Skeletal muscle satellite cell (primary cell): ENCODE measurements around the gene COQ4.

Experiments used
- H3K27me3 ChIP-seq: 2 replicates; pipeline ENCODE4 v1.7.0; 2013; ENCODE audit warnings: low read length; ENCODE audit not compliant: control insufficient read depth, insufficient read depth
- H3K36me3 ChIP-seq: 2 replicates; pipeline ENCODE4 v1.7.0; 2013; ENCODE audit warnings: mild to moderate bottlenecking, control low read depth, low read length; ENCODE audit not compliant: insufficient read depth
- H3K4me1 ChIP-seq: 2 replicates; pipeline ENCODE4 v1.7.0; 2013; ENCODE audit warnings: low read length; ENCODE audit not compliant: control insufficient read depth, insufficient read depth
- H3K4me2 ChIP-seq: 2 replicates; pipeline ENCODE4 v1.7.0; 2013; ENCODE audit warnings: mild to moderate bottlenecking, low read length
- H3K4me3 ChIP-seq: 2 replicates; pipeline ENCODE4 v1.7.0; 2013; ENCODE audit warnings: low read length
- H3K9ac ChIP-seq: 2 replicates; pipeline ENCODE4 v1.7.0; 2013; ENCODE audit warnings: mild to moderate bottlenecking, low read depth, low read length, moderate library complexity
- H3K9me3 ChIP-seq: replicated peaks from 2 replicates; pipeline ENCODE4 v1.7.0; 2013; ENCODE audit warnings: mild to moderate bottlenecking, control low read depth, low read length

COQ4 gene

DNA sequence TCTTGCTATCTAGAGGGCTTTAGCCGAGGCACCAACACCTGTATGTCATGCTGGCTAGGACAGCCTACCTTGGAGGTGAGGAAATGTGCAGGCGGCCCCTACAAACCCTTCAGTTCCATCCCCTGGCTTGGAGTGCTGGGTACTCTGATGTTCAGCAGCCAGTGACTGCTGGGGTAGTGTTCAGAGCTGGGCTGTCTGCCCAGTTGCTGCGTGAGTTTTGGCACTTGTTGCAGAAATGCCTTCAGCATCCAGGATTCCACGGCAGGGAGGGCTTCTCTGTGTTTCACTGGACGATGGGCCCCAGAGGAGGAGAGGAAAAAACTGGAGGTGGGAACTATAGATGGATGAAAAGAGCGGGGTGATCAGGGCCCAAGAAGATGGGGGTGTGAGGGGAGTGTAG lies 36.2 kb upstream of the COQ4 start:
- peaks cover 18% of the 10 kb centered on the region for H3K36me3 ChIP-seq
- no peak overlapping the region for H3K4me3 ChIP-seq
- H3K27me3 ChIP-seq: no peaks in the 10 kb centered on the region
- no peak overlapping the region for H3K9ac ChIP-seq
- H3K4me2 ChIP-seq: no peak overlapping the region
- no peaks in the 10 kb centered on the region for H3K4me1 ChIP-seq
- no peaks in the 10 kb centered on the region for H3K9me3 ChIP-seq

DNA sequence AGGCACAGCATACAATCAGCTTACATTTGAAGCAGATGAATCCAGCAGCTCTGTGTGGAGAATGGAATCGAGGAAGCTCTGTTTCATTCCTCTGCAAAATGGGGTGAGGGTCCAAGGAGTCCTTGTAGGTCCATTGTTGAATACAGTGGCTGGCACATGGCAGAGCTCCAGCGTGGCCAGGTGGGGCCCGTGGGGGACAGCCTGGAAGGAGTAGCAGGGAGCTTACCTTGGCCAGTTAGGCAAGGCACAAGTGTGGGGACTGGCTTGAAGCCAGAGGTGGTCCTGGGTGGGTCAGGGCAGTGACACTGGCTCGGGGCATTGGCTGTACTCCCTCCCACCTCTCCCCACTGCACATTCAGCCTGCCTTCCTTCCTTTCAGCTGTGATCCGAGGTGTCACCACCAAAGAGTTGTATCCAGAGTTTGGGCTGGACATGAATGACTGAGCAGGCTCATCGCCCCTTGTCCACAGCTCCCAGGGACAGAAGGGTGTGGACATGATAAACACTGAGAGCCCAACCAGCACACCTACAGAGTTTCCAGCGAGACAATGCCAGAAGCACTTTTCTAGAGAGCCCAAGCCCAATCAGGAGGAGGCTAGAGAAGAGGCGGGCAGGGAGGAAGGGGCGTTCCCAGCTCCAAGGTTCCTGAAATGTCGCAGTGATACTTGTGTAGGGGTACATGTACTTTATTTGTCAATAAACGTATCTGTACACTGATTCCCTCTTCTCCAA lies 34.2 kb upstream of the COQ4 start:
- no peak overlapping the region for H3K4me3 ChIP-seq
- no peaks in the 10 kb centered on the region for H3K9me3 ChIP-seq
- H3K36me3 ChIP-seq: peaks cover 18% of the 10 kb centered on the region
- H3K27me3 ChIP-seq: no peaks in the 10 kb centered on the region
- no peaks in the 10 kb centered on the region for H3K4me1 ChIP-seq
- no peak overlapping the region for H3K9ac ChIP-seq
- no peak overlapping the region for H3K4me2 ChIP-seq

GRCh38 chr9:128292009-128292408 lies 30.6 kb upstream of the COQ4 start:
- no peaks in the 10 kb centered on the region for H3K9me3 ChIP-seq

GRCh38 chr9:128293091-128293490 lies 29.5 kb upstream of the COQ4 start:
- no peaks in the 10 kb centered on the region for H3K9me3 ChIP-seq
- H3K27me3 ChIP-seq: no peaks in the 10 kb centered on the region
- H3K4me1 ChIP-seq: peaks cover 14% of the 10 kb centered on the region
- no peak overlapping the region for H3K4me3 ChIP-seq
- H3K9ac ChIP-seq: no peak overlapping the region
- H3K36me3 ChIP-seq: peaks cover 7% of the 10 kb centered on the region
- no peak overlapping the region for H3K4me2 ChIP-seq

More at GRCh38 chr9:128292009-128292408, 30.6 kb upstream of the COQ4 start:
- peaks cover 7% of the 10 kb centered on the region for H3K36me3 ChIP-seq
- H3K9ac ChIP-seq: no peak overlapping the region
- no peak overlapping the region for H3K4me3 ChIP-seq
- no peaks in the 10 kb centered on the region for H3K27me3 ChIP-seq
- H3K4me1 ChIP-seq: peaks cover 14% of the 10 kb centered on the region
- H3K4me2 ChIP-seq: no peak overlapping the region

GRCh38 chr9:128294142-128294541 lies 28.5 kb upstream of the COQ4 start:
- Histone ChIP-seq H3K9me3 (no peaks in the 10 kb centered on the region), H3K36me3 (no peaks in the 10 kb centered on the region), H3K27me3 (no peaks in the 10 kb centered on the region), H3K9ac (no peak overlapping the region), H3K4me2 (no peak overlapping the region), H3K4me1 (peaks cover 14% of the 10 kb centered on the region), H3K4me3 (no peak overlapping the region)

GRCh38 chr9:128296340-128297220 lies 26.1 kb upstream of the COQ4 start:
- H3K4me1 ChIP-seq: peaks cover 14% of the 10 kb centered on the region
- no peak overlapping the region for H3K4me2 ChIP-seq
- no peaks in the 10 kb centered on the region for H3K9me3 ChIP-seq
- no peaks in the 10 kb centered on the region for H3K27me3 ChIP-seq
- H3K4me3 ChIP-seq: no peak overlapping the region
- no peak overlapping the region for H3K9ac ChIP-seq
- H3K36me3 ChIP-seq: no peaks in the 10 kb centered on the region

DNA sequence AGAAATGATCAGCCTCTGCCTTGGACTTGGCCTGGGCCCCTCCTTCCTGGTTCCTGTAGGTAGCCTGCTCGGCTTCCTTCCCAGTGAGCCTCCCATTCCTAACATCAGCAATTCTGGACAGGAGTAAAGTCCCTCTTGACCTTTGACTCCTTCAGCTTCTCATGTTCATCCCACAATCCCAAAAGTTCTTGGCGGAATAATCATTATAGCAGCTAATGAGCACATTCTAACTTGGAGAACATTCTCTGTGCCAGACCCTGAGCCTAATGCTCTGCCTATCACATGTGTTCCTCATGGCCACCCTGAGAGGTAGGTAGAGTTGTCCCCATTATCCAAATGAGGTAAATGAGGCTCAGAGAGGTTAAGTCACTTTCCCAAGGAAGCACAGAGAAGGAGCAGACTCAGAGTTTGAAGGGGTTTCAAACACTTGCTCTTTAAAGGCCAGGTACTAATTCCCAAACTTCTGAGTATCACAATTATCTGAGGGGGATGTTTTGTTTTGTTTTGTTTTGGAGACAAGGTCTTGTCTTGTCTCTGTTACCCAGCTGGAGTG lies 25.3 kb upstream of the COQ4 start:
- Histone ChIP-seq H3K4me1 (peaks cover 14% of the 10 kb centered on the region), H3K27me3 (no peaks in the 10 kb centered on the region), H3K9me3 (no peaks in the 10 kb centered on the region), H3K36me3 (no peaks in the 10 kb centered on the region), H3K4me2 (no peak overlapping the region), H3K4me3 (no peak overlapping the region), H3K9ac (no peak overlapping the region)

- H3K4me2 ChIP-seq: no peak overlapping the region
- no peaks in the 10 kb centered on the region for H3K36me3 ChIP-seq
- H3K9me3 ChIP-seq: no peaks in the 10 kb centered on the region
- peaks cover 14% of the 10 kb centered on the region for H3K4me1 ChIP-seq
- no peak overlapping the region for H3K9ac ChIP-seq
- no peak overlapping the region for H3K4me3 ChIP-seq
- no peaks in the 10 kb centered on the region for H3K27me3 ChIP-seq
These were observed 23.8 kb upstream of the COQ4 start for GRCh38 chr9:128298535-128299482.

DNA sequence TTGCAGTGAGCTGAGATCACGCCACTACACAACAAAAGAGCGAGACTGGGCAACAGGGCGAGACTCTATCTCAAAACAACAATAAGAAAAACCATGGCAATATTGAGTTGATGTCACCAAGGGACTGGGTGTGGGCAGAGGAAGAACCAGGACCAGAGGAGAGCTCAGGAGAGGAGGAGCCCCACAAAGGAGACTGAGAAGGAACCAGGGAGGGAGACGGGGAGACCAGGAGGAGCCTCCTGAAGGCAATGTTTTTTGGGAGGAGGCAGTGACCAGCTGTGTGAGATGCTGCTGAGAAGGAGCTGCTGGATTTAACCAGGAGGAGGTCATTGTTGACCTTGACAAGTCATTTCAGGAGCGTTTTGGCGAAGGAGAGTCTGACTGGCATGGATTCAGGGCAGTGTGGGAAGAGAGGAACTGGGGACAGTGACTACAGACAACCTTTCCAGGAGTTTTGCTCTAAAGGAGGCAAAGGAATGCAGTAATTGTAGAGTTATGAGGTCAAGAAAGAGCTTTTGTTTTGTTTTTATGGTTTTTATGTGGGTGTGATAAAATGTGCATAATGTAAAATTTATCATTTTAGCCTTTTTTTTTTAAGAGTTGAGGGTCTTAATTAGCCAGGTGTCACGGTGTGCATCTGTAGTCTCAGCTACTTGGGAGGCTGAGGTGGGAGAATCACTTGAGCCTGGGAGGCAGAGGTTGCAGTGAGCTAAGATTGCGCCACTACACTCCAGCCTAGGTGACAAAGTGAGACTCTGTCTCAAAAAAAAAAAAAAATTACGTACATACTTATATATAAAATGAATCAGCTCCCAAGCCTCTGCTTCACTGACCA lies 18.3 kb upstream of the COQ4 start:
- Histone ChIP-seq H3K4me3 (no peak overlapping the region), H3K9ac (no peak overlapping the region), H3K4me2 (no peak overlapping the region), H3K27me3 (no peaks in the 10 kb centered on the region), H3K36me3 (peaks cover 9% of the 10 kb centered on the region), H3K4me1 (peaks cover 38% of the 10 kb centered on the region), H3K9me3 (no peaks in the 10 kb centered on the region)

DNA sequence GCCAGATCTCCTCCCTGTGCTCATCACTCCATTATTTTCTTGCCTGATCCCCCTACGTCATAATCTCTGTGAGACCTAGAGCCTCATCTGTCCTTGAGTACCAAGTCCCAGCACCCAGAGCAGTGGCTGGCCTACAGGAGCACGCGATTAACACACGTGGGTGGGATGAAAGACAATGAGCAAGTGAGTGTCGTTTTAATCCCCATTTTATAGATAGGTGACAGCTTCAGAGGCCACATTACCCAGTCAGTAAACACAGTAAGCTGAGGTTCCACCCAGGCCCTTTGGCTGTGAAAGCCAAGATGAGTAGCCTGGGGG lies 17.7 kb upstream of the COQ4 start:
- Histone ChIP-seq H3K4me3 (no peak overlapping the region), H3K9ac (no peak overlapping the region), H3K4me2 (no peak overlapping the region), H3K36me3 (peaks cover 15% of the 10 kb centered on the region), H3K9me3 (no peaks in the 10 kb centered on the region), H3K27me3 (no peaks in the 10 kb centered on the region), H3K4me1 (peaks cover 38% of the 10 kb centered on the region)
